SHP77 (cell line): ENCODE results near the gene SLC2A1.
"Not testable (repeated sequence)": the region's sequence is repeated elsewhere in the genome, so short reads cannot be mapped to it uniquely, and the experiment has no call there.

ENCODE experiments used
- DNase-seq, 2 experiments: peaks; one replicate each; lab custom pipeline; 2025; lab: John Stamatoyannopoulos, UW

The SLC2A1 gene

GRCh38 chr1:42899960-42900359 lies 58.7 kb downstream of the SLC2A1 start:
- DNase-seq: not testable (repeated sequence)

DNA sequence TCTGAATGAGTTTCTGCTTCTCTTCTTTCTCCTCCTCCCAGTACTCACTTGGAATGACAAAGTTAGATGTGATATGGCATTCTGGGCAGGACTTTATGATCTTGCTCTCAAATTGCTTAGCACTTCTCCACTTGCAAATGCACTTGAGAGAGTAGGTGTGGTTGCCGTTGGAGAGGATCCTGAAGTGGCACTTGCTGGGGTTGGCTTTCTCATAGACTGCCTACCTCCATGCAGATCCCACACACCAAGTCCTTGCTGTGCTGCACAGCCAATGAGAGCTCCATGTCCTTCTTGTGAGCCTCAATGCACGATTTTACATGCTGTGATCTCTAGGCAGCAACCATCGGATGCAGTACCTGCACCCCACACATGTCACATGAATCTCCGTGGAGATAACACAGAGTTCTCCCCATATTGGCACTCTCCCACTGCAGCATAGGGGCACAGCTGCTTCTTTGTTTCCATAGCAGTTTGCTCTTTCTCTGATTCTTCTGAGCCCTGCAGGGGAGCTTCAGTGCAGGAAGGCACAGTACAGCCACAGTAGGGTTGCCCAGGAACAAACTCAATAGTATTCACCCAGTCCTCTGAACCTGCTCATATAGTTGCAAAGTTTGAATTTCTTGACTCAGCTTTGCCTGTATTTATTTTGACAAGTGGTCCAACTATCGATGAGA lies 67.1 kb downstream of the SLC2A1 start:
- DNase-seq: no peak

DNA sequence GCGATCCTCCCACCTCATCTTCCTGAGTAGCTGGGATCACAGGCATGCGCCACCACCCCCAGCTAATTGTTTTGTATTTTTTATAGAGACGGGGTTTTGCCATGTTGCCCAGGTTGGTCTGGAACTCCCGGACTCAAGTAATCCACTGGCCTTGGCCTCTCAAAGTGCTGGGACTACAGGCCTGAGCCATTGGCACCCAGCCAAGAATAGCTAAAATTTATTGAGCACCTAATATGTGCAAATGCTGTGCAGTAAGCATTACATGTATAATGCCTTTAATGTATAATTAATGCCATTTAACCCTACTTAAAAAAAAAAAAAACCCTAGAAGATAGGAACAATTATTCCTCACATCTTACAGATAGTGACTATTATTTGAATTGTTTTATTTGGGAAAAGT lies 69.4 kb downstream of the SLC2A1 start:
- no peak for DNase-seq

- no peak for DNase-seq
Observed at GRCh38 chr1:42888013-42888633, 70.5 kb downstream of the SLC2A1 start.

GRCh38 chr1:42887366-42887765 lies 71.3 kb downstream of the SLC2A1 start:
- no peak for DNase-seq

GRCh38 chr1:42886800-42887199 lies 71.9 kb downstream of the SLC2A1 start:
- peak; percentile 31 to 51 for DNase-seq

- no peak for DNase-seq
Observed at GRCh38 chr1:42886046-42886739, 72.5 kb downstream of the SLC2A1 start.

DNA sequence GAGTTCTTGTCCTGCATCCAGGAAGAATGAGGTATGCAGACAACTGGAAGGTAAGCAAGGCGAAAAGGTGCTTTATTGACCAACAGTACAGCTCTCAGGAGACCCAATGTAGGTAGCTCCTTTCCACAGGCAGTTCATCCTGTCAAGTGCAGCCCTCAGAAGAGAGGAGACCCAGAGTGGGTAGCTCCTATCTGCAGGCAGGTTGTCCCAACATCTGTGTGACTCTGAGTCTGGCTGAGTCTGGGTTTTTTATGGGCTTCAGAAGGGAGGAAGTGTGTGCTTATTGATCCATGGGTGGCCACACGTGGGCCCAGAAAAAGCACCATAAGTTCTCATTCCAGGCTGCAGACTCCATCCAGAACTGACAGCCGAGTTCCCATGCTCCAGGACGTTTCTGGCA lies 78.3 kb downstream of the SLC2A1 start:
- no peak for DNase-seq

GRCh38 chr1:42877380-42877779 lies 81.3 kb downstream of the SLC2A1 start:
- DNase-seq: no peak

- no peak for DNase-seq
Observed at GRCh38 chr1:42876009-42876408, 82.7 kb downstream of the SLC2A1 start.
